ENCODE measurements around the gene FYCO1. TPM values are rescaled to one million over a fixed set of nuclear protein-coding genes. Genes with fewer than 3 reads are reported as not detected.

FYCO1 gene
- total and polyA plus RNA-seq, 2 of the 13 experiments (the other 11 are each of a cell fraction or from before 2014, with no cell fraction given) = 2.7 to 4.2 TPM

DNA sequence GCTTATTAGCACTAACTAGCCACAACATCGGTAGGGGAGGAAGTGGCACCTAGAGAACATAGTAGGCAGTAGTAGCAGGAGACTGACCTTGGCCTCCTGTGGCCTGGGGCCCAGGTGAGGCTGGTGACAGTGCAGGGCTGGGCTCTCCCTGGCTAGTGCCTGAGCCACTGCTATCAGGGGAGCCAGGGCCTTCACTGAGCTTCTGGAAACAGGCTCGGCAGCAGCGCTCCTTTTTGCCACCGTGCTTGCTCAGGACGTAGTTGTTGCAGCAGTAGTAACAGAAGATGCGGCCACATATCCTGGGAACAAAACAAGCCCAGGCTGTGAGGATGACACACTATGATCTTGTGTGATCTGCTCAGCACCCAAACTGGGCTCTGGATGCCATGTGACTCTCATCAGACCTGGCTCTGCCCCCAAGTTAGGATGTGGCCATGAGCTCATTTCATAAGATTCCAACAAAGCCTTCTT is 37.3 kb downstream of the FYCO1 start (continued):
- TF ChIP-seq SRSF9 (IDR thresholded peaks at IDR 0.05; ENCODE audit: borderline replicate concordance, insufficient read depth, low read depth, low read length, poor library complexity, severe bottlenecking) (no peak), TAF1 (CRISPR knock-in tag; IDR thresholded peaks at IDR 0.05) (no peak)
- TF ChIP-seq, protein P1, sequence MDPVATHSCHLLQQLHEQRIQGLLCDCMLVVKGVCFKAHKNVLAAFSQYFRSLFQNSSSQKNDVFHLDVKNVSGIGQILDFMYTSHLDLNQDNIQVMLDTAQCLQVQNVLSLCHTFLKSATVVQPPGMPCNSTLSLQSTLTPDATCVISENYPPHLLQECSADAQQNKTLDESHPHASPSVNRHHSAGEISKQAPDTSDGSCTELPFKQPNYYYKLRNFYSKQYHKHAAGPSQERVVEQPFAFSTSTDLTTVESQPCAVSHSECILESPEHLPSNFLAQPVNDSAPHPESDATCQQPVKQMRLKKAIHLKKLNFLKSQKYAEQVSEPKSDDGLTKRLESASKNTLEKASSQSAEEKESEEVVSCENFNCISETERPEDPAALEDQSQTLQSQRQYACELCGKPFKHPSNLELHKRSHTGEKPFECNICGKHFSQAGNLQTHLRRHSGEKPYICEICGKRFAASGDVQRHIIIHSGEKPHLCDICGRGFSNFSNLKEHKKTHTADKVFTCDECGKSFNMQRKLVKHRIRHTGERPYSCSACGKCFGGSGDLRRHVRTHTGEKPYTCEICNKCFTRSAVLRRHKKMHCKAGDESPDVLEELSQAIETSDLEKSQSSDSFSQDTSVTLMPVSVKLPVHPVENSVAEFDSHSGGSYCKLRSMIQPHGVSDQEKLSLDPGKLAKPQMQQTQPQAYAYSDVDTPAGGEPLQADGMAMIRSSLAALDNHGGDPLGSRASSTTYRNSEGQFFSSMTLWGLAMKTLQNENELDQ (CRISPR knock-in tag; IDR thresholded peaks at IDR 0.05; ENCODE audit: borderline replicate concordance) = no peak

DNA sequence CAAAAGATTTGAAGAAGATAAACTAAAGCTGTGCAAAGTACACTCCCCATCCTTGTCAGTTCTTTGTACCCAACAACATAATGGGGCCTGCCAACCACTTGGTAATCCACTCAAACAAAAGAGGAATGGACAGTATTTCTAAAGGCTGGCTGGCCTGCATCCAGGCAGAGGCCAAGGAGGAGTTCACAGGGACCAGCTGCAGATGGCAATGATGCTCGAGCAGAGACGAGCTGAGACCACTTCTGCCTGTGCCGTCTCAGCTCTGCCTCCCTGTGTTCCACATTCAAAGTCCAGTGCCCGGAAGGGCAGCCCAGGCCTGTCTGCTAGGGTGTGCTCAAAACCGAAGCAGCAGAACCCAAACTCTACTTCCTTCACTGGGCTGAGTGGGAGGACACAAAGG is 38.0 kb downstream of the FYCO1 start:
- Histone ChIP-seq H3K79me2 (ENCODE audit: insufficient read depth, low read length) (no peaks in the 10 kb centered on the region), H2AFZ (ENCODE audit: low read length) (no peak overlapping the region), H3K4me1 (ENCODE audit: insufficient read depth, low read length) (no peaks in the 10 kb centered on the region), H3K36me3 (replicated peaks in 1 of 2; ENCODE audit: control insufficient read depth in 1 of 2, insufficient read depth in 2 of 2, low read length in 2 of 2) (peaks cover 43 to 91% of the 10 kb centered on the region in 2 experiments; a peak in 4 of 5 replicates), H3K27me3 (ENCODE audit: control insufficient read depth in 1 of 2, insufficient read depth in 2 of 2, low read length in 2 of 2) (no peaks in the 10 kb centered on the region), H3K4me2 (ENCODE audit: low read depth, low read length) (no peak overlapping the region), H3K9ac (ENCODE audit: insufficient read depth, low read depth, low read length) (no peak overlapping the region), H3K27ac (ENCODE audit: extremely low read length, insufficient read depth, low read length) (no peak overlapping the region), H4K20me1 (ENCODE audit: insufficient read depth, low read length) (no peaks in the 10 kb centered on the region; the same call in 1 of the 2 replicates), H3K4me3 (replicated peaks in 1 of 3; ENCODE audit: insufficient read depth in 1 of 3, low read depth in 2 of 3, low read length in 3 of 3) (no peak overlapping the region), H3K9me3 (ENCODE audit: low read length) (no peaks in the 10 kb centered on the region)
- TF ChIP-seq SUZ12 (IDR thresholded peaks at IDR 0.05; ENCODE audit: low read depth, low read length) (no peak), XBP1 (CRISPR knock-in tag; IDR thresholded peaks at IDR 0.05) (no peak), IKZF1 (IDR thresholded peaks at IDR 0.05) (no peak), ZNF678 (CRISPR knock-in tag; IDR thresholded peaks at IDR 0.05) (no peak), ARNT (IDR thresholded peaks at IDR 0.05) (no peak), ZNF746 (CRISPR knock-in tag; IDR thresholded peaks at IDR 0.05) (no peak), NFRKB (IDR thresholded peaks at IDR 0.05) (no peak), ZNF44 (CRISPR knock-in tag; IDR thresholded peaks at IDR 0.05) (no peak), GATA4 (IDR thresholded peaks at IDR 0.05; ENCODE audit: borderline replicate concordance, low read depth) (no peak), ZNF780A (CRISPR knock-in tag; IDR thresholded peaks at IDR 0.05) (no peak), MIER2 (CRISPR knock-in tag; IDR thresholded peaks at IDR 0.05) (no peak)
- TF ChIP-seq, protein P2, sequence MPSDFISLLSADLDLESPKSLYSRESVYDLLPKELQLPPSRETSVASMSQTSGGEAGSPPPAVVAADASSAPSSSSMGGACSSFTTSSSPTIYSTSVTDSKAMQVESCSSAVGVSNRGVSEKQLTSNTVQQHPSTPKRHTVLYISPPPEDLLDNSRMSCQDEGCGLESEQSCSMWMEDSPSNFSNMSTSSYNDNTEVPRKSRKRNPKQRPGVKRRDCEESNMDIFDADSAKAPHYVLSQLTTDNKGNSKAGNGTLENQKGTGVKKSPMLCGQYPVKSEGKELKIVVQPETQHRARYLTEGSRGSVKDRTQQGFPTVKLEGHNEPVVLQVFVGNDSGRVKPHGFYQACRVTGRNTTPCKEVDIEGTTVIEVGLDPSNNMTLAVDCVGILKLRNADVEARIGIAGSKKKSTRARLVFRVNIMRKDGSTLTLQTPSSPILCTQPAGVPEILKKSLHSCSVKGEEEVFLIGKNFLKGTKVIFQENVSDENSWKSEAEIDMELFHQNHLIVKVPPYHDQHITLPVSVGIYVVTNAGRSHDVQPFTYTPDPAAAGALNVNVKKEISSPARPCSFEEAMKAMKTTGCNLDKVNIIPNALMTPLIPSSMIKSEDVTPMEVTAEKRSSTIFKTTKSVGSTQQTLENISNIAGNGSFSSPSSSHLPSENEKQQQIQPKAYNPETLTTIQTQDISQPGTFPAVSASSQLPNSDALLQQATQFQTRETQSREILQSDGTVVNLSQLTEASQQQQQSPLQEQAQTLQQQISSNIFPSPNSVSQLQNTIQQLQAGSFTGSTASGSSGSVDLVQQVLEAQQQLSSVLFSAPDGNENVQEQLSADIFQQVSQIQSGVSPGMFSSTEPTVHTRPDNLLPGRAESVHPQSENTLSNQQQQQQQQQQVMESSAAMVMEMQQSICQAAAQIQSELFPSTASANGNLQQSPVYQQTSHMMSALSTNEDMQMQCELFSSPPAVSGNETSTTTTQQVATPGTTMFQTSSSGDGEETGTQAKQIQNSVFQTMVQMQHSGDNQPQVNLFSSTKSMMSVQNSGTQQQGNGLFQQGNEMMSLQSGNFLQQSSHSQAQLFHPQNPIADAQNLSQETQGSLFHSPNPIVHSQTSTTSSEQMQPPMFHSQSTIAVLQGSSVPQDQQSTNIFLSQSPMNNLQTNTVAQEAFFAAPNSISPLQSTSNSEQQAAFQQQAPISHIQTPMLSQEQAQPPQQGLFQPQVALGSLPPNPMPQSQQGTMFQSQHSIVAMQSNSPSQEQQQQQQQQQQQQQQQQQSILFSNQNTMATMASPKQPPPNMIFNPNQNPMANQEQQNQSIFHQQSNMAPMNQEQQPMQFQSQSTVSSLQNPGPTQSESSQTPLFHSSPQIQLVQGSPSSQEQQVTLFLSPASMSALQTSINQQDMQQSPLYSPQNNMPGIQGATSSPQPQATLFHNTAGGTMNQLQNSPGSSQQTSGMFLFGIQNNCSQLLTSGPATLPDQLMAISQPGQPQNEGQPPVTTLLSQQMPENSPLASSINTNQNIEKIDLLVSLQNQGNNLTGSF (CRISPR knock-in tag; IDR thresholded peaks at IDR 0.05) = no peak
- TF ChIP-seq, protein P3, sequence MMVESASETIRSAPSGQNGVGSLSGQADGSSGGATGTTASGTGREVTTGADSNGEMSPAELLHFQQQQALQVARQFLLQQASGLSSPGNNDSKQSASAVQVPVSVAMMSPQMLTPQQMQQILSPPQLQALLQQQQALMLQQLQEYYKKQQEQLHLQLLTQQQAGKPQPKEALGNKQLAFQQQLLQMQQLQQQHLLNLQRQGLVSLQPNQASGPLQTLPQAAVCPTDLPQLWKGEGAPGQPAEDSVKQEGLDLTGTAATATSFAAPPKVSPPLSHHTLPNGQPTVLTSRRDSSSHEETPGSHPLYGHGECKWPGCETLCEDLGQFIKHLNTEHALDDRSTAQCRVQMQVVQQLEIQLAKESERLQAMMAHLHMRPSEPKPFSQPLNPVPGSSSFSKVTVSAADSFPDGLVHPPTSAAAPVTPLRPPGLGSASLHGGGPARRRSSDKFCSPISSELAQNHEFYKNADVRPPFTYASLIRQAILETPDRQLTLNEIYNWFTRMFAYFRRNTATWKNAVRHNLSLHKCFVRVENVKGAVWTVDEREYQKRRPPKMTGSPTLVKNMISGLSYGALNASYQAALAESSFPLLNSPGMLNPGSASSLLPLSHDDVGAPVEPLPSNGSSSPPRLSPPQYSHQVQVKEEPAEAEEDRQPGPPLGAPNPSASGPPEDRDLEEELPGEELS (CRISPR knock-in tag; IDR thresholded peaks at IDR 0.05) = no peak
- no TSS peak for BruUV-seq (replicated peaks)
- CTCF ChIA-PET (ENCODE audit: low intra/inter-chr PET ratio, low total read pairs) = no interaction called here
- in situ Hi-C loops (cut with HindIII; ENCODE audit: extremely low pct_ligation_motif_present, low pct_unique_long_range_greater_than_20kb) (no loop called here), intact Hi-C loops (cut with micrococcal nuclease; ENCODE audit: unreplicated experiment) (no loop called here)
- POLR2A ChIA-PET = no interaction called here
- ATAC-seq = no peak
- DNase-seq (ENCODE audit: low spot score) = no peak
- WGBS (ENCODE audit: low lambda C conversion rate) = 100% methylated on average over 2 of the region's 5 CpGs
- FAIRE-seq = no peak

Measured in HepG2 (cell line).